ENCODE measurements around the gene ETDC.

ETDC gene

DNA sequence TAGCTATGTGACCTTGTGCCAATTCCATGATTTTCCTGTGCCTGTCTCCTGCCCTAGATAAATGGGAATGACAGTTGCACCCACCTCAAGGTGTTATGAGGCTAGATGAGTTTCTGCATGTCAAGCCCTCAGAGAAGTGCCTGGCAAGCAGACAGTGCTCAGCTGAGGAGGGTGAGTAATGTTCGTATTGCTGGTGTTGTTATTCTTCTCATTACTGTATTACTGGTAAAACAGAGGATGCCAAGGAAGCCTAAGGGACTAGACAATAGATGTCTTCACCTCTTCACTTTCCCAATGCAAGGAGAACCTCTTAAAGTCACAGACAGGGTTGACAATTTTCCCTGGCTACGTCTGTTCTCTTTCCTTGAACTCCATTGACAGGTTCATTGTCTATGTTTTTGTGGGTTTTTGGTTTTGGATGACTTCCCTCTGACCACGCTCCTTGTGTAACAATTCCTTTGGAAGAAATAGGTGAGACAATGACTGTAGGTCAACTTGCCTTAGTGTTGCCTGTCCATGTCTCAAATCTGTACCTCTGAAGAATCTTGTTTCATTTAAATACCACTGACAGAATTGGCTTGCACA, 19.2 kb downstream of the ETDC start:
- TF ChIP-seq EZH2phosphoT487 (IDR thresholded peaks at IDR 0.05; ENCODE audit: low read length): no peak
- TF ChIP-seq, protein P1, sequence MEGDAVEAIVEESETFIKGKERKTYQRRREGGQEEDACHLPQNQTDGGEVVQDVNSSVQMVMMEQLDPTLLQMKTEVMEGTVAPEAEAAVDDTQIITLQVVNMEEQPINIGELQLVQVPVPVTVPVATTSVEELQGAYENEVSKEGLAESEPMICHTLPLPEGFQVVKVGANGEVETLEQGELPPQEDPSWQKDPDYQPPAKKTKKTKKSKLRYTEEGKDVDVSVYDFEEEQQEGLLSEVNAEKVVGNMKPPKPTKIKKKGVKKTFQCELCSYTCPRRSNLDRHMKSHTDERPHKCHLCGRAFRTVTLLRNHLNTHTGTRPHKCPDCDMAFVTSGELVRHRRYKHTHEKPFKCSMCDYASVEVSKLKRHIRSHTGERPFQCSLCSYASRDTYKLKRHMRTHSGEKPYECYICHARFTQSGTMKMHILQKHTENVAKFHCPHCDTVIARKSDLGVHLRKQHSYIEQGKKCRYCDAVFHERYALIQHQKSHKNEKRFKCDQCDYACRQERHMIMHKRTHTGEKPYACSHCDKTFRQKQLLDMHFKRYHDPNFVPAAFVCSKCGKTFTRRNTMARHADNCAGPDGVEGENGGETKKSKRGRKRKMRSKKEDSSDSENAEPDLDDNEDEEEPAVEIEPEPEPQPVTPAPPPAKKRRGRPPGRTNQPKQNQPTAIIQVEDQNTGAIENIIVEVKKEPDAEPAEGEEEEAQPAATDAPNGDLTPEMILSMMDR (IDR thresholded peaks at IDR 0.05; ENCODE audit: low read length): no peak
- no peak for TF ChIP-seq EZH2 (optimal IDR thresholded peaks at IDR 0.05; ENCODE audit: low read depth, low read length)
- Histone ChIP-seq H3K9ac (ENCODE audit: low read length) (no peak overlapping the region), H4K20me1 (ENCODE audit: insufficient read depth, low read length) (no peaks in the 10 kb centered on the region), H3K27ac (ENCODE audit: low read length) (no peak overlapping the region), H3K79me2 (ENCODE audit: low read length) (no peaks in the 10 kb centered on the region), H3K4me1 (ENCODE audit: low read length) (no peaks in the 10 kb centered on the region), H3K9me2 (replicated peaks; ENCODE audit: insufficient read depth, low read length) (no peaks in the 10 kb centered on the region), H3K36me3 (replicated peaks; ENCODE audit: insufficient read depth, low read length) (no peaks in the 10 kb centered on the region), H3K27me3 (replicated peaks; ENCODE audit: insufficient read depth, low read length) (no peaks in the 10 kb centered on the region), H3F3A (ENCODE audit: insufficient read depth, low read length) (no peaks in the 10 kb centered on the region), H3K4me3 (ENCODE audit: low read length) (no peak overlapping the region), H3K4me2 (ENCODE audit: low read depth, low read length) (no peak overlapping the region), H3K9me3 (replicated peaks; ENCODE audit: insufficient read depth, low read length) (no peaks in the 10 kb centered on the region), H2AFZ (ENCODE audit: low read length) (no peak overlapping the region)
- DNase-seq: no peak

DNA sequence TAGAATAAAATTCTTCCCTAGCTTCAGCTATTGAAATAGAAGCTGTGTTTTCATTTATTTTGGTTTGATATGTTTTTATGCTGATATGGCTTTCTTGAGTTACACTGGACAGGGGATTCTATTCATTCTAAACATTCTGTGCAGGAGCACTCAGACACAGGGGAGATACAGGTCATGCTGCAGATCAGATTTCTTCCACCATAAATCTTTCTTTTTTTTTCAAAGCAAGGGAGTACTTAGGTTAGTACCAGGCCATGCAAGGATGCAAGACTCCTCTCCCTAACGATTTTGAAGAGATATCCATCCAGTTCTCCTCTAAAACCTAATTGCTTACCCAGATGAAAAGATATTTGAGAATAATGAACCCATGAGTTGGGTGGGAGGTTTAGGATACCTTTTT, 21.4 kb downstream of the ETDC start:
- Histone ChIP-seq H3K4me1 (ENCODE audit: low read length) (no peaks in the 10 kb centered on the region), H3K27ac (ENCODE audit: low read length) (no peak overlapping the region), H3K27me3 (replicated peaks; ENCODE audit: insufficient read depth, low read length) (no peaks in the 10 kb centered on the region), H3K9ac (ENCODE audit: low read length) (no peak overlapping the region), H3F3A (ENCODE audit: insufficient read depth, low read length) (no peaks in the 10 kb centered on the region), H3K4me3 (ENCODE audit: low read length) (no peak overlapping the region), H3K36me3 (replicated peaks; ENCODE audit: insufficient read depth, low read length) (no peaks in the 10 kb centered on the region), H3K9me2 (replicated peaks; ENCODE audit: insufficient read depth, low read length) (no peaks in the 10 kb centered on the region), H4K20me1 (ENCODE audit: insufficient read depth, low read length) (no peaks in the 10 kb centered on the region), H3K4me2 (ENCODE audit: low read depth, low read length) (no peak overlapping the region), H2AFZ (ENCODE audit: low read length) (no peak overlapping the region), H3K9me3 (replicated peaks; ENCODE audit: insufficient read depth, low read length) (no peaks in the 10 kb centered on the region), H3K79me2 (ENCODE audit: low read length) (no peaks in the 10 kb centered on the region)
- no peak for DNase-seq
- TF ChIP-seq EZH2phosphoT487 (IDR thresholded peaks at IDR 0.05; ENCODE audit: low read length) (no peak), EZH2 (optimal IDR thresholded peaks at IDR 0.05; ENCODE audit: low read depth, low read length) (no peak)
- TF ChIP-seq, protein P1 (IDR thresholded peaks at IDR 0.05; ENCODE audit: low read length): no peak

DNA sequence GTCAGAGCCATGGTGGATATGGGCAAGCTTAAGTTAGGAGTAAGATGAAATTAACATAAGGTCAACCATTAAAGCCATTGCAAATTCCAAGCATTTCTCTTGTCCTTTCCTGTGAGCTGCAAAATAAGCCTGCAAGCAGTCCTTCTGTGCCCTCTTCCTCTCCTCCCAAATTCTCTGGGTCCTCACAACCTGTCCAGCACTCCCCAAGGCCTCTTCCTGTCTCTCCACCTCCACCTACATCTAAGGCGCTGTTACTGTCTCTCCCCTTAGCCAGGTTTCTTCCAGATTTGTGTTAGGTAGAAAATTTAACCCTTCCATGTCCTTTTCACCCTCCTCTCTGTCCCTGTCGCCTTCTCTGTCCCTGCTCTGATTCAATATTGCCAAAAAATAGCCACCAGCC, 22.2 kb downstream of the ETDC start:
- no peak for DNase-seq
- TF ChIP-seq EZH2 (optimal IDR thresholded peaks at IDR 0.05; ENCODE audit: low read depth, low read length) (no peak), EZH2phosphoT487 (IDR thresholded peaks at IDR 0.05; ENCODE audit: low read length) (no peak)
- TF ChIP-seq, protein P1 (IDR thresholded peaks at IDR 0.05; ENCODE audit: low read length): no peak
- Histone ChIP-seq H3K9me2 (replicated peaks; ENCODE audit: insufficient read depth, low read length) (no peaks in the 10 kb centered on the region), H3K79me2 (ENCODE audit: low read length) (no peaks in the 10 kb centered on the region), H3K9ac (ENCODE audit: low read length) (no peak overlapping the region), H3F3A (ENCODE audit: insufficient read depth, low read length) (no peaks in the 10 kb centered on the region), H3K4me3 (ENCODE audit: low read length) (no peak overlapping the region), H3K4me2 (ENCODE audit: low read depth, low read length) (no peak overlapping the region), H2AFZ (ENCODE audit: low read length) (no peak overlapping the region), H4K20me1 (ENCODE audit: insufficient read depth, low read length) (no peaks in the 10 kb centered on the region), H3K27ac (ENCODE audit: low read length) (no peak overlapping the region), H3K4me1 (ENCODE audit: low read length) (no peaks in the 10 kb centered on the region), H3K36me3 (replicated peaks; ENCODE audit: insufficient read depth, low read length) (no peaks in the 10 kb centered on the region), H3K9me3 (replicated peaks; ENCODE audit: insufficient read depth, low read length) (no peaks in the 10 kb centered on the region), H3K27me3 (replicated peaks; ENCODE audit: insufficient read depth, low read length) (no peaks in the 10 kb centered on the region)
